GM06990 (cell line): ENCODE data around the gene CNTN5.

Experiments used
- DNase-seq: peaks from one replicate; pipeline ENCODE4 v3.0.0-alpha.2; 2011; ENCODE audit not compliant: insufficient read length; ENCODE audit errors: extremely low read depth
- H3K27me3 ChIP-seq: replicated peaks from 2 replicates; pipeline ENCODE4 v1.6.0; 2011; ENCODE audit warnings: low read length; ENCODE audit not compliant: control insufficient read depth, insufficient read depth
- H3K36me3 ChIP-seq: 2 replicates; pipeline ENCODE4 v1.5.1; 2011; ENCODE audit warnings: low read length; ENCODE audit not compliant: control insufficient read depth, insufficient read depth
- H3K4me3 ChIP-seq: replicated peaks from 2 replicates; pipeline ENCODE4 v1.5.1; 2011; ENCODE audit warnings: low read depth, mild to moderate bottlenecking, control low read depth, low read length
- TF ChIP-seq, protein P1 (sequence below): IDR thresholded peaks from 2 replicates; pipeline ENCODE4 v1.5.1; 2011; ENCODE audit warnings: low read length, control low read depth, mild to moderate bottlenecking, inconsistent platforms; ENCODE audit not compliant: insufficient read depth, poor library complexity, severe bottlenecking

CNTN5 gene

DNA sequence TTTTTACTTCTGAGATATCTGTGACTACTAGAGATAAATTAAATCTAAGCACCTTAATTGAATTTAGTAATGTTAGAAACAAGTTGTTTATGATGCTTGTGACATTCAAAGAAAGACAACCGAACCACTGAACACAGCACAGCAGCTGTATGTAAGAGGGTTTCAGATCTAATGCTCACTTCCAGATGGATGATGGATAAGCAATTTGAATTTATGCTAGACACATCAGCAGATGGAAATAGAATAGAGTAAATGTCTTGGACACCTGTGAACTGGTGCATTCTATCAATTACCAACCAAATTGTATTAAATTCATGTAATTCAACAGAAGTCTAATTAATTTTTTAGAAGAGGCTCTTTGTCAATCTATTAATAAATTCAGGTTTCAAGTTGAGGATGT, 306.3 kb downstream of the CNTN5 start:
- Histone ChIP-seq H3K27me3 (no peaks in the 10 kb centered on the region), H3K36me3 (no peaks in the 10 kb centered on the region), H3K4me3 (no peak overlapping the region)
- TF ChIP-seq, protein P1, sequence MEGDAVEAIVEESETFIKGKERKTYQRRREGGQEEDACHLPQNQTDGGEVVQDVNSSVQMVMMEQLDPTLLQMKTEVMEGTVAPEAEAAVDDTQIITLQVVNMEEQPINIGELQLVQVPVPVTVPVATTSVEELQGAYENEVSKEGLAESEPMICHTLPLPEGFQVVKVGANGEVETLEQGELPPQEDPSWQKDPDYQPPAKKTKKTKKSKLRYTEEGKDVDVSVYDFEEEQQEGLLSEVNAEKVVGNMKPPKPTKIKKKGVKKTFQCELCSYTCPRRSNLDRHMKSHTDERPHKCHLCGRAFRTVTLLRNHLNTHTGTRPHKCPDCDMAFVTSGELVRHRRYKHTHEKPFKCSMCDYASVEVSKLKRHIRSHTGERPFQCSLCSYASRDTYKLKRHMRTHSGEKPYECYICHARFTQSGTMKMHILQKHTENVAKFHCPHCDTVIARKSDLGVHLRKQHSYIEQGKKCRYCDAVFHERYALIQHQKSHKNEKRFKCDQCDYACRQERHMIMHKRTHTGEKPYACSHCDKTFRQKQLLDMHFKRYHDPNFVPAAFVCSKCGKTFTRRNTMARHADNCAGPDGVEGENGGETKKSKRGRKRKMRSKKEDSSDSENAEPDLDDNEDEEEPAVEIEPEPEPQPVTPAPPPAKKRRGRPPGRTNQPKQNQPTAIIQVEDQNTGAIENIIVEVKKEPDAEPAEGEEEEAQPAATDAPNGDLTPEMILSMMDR, result no peak
- no peak for DNase-seq

DNA sequence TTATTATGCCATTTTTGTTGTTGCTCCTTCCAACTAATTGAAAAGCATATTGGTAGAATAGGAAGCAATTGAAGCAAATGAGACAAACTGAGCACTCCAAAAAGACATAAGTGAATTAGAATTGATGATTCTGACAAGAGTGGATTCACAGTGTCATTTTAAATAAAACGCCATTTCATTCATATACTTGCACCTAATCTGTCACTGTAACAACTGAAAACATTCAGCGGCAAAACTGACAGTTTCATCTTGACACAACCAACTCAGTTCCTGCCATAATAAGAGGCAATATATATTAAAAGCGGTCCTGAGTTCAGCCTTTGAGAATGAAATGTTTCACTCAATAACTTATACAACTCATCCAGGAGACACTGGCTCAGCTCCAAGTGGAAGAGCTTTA, 306.8 kb downstream of the CNTN5 start:
- no peak overlapping the region for H3K4me3 ChIP-seq
- no peak for DNase-seq
- no peaks in the 10 kb centered on the region for H3K27me3 ChIP-seq
- no peaks in the 10 kb centered on the region for H3K36me3 ChIP-seq
- TF ChIP-seq, protein P1, result no peak

DNA sequence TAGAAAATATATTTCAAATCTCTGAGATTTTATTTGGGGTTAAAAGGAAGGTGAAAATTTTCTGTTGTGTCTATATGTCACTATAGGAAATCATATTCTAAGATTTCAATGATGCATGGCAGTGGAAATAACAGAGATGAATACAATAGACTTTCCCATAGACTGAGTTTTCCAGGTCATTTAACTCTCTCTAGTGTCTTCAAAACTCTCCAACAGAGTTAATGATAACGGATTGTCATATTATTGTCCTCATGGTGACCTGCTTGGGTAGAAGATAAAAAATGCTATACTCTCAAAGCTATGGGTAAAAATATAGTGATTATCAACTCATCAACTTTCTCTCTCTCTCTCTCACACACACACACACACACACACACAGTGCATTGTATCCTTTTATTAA, 312.9 kb downstream of the CNTN5 start:
- Histone ChIP-seq H3K36me3 (no peaks in the 10 kb centered on the region), H3K4me3 (no peak overlapping the region), H3K27me3 (no peaks in the 10 kb centered on the region)
- TF ChIP-seq, protein P1, result no peak
- no peak for DNase-seq

DNA sequence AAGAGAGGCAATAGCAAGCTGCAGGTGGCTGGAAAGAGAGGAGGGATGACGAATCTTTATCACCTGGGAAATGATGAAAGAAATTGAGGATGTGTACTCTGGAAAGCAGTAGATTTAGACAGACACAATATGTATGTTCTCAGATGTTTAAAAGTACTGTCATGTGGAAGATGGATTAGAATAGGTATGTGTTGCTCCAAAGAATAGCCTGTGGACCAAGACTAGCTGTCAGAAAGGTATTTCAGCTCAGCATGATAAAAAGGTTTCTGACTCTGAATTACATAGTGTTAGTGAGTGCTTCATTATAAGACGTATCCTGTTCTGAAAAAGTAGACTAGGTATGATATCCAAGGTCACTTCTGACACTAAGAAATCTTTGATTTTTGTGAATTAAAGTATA, 322.4 kb downstream of the CNTN5 start:
- Histone ChIP-seq H3K27me3 (no peaks in the 10 kb centered on the region), H3K36me3 (no peaks in the 10 kb centered on the region), H3K4me3 (no peak overlapping the region)
- TF ChIP-seq, protein P1, result no peak
- DNase-seq, result no peak

DNA sequence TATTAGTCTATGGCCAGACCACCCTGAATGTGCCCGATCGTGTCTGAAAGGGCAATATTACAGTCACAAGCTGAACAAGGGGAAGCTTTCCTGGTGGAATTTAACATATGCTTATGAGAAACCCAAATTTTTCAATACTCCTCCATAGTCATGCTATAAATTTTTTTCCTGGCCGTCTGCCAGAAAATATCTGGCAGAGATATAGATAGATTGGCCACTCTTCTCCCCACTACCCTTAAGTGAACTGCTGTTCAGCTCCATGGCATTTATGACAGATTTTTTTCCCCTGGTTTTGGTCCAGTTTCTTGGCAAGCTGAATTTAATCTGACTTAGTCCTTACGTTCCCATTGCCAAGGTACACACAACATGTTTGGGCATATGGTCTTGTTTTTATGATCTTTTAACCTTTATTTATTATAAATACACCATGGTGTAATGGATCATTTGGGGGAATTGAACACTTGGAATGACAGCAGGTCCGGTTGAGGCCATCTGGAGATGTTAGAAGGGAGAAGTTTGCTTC, 328.5 kb downstream of the CNTN5 start:
- no peaks in the 10 kb centered on the region for H3K27me3 ChIP-seq
- H3K4me3 ChIP-seq, result no peak overlapping the region
- TF ChIP-seq, protein P1, result no peak
- H3K36me3 ChIP-seq, result no peaks in the 10 kb centered on the region
- no peak for DNase-seq

DNA sequence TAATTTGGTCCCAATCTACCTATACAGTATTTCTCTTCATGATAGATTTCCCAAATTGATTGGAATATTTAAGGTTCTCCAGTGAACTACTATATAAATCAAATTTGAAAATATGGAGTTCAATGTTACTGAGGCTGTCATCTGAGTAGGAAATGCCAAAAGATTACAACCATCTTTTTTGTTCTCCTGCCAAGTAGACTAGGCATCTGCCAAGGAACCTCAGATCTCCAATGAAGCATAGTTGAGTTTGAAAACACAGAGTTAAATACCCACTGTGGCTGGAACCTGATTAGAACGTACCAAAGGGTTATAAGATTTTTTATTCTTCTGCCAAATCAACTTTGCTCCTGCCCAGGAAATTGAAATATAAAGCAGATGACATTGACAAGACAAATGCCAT, 330.9 kb downstream of the CNTN5 start:
- H3K27me3 ChIP-seq, result no peaks in the 10 kb centered on the region
- H3K36me3 ChIP-seq, result no peaks in the 10 kb centered on the region
- no peak overlapping the region for H3K4me3 ChIP-seq
- TF ChIP-seq, protein P1, result no peak
- no peak for DNase-seq
